Activated T-cell treated with anti-CD3 and anti-CD28 coated beads, Interleukin-2, amount 50 U/mL, for 24 hours (primary cell): ENCODE measurements around the gene HPN.
"Not testable (repeated sequence)": the region's sequence is repeated elsewhere in the genome, so short reads cannot be mapped to it uniquely, and the experiment has no call there.

Experiments used
- DNase-seq: peaks from one replicate; pipeline ENCODE4 v3.0.0-alpha.2; 2020
- H3K27ac Mint-ChIP-seq: 2 replicates; pipeline ENCODE4 v1.8.0; 2020; ENCODE audit warnings: mild to moderate bottlenecking, mixed read lengths
- H3K27me3 Mint-ChIP-seq: 2 replicates; pipeline ENCODE4 v1.8.0; 2020; ENCODE audit warnings: mixed read lengths
- H3K36me3 Mint-ChIP-seq: 2 replicates; pipeline ENCODE4 v1.8.0; 2020; ENCODE audit warnings: low read depth, mixed read lengths
- H3K4me1 Mint-ChIP-seq: 2 replicates; pipeline ENCODE4 v1.8.0; 2020; ENCODE audit warnings: low read depth, mixed read lengths
- H3K4me3 Mint-ChIP-seq: 2 replicates; pipeline ENCODE4 v1.8.0; 2020; ENCODE audit warnings: mild to moderate bottlenecking, moderate library complexity, mixed read lengths
- H3K9me3 Mint-ChIP-seq: 2 replicates; pipeline ENCODE4 v1.8.0; 2020; ENCODE audit warnings: mixed read lengths

HPN gene

DNA sequence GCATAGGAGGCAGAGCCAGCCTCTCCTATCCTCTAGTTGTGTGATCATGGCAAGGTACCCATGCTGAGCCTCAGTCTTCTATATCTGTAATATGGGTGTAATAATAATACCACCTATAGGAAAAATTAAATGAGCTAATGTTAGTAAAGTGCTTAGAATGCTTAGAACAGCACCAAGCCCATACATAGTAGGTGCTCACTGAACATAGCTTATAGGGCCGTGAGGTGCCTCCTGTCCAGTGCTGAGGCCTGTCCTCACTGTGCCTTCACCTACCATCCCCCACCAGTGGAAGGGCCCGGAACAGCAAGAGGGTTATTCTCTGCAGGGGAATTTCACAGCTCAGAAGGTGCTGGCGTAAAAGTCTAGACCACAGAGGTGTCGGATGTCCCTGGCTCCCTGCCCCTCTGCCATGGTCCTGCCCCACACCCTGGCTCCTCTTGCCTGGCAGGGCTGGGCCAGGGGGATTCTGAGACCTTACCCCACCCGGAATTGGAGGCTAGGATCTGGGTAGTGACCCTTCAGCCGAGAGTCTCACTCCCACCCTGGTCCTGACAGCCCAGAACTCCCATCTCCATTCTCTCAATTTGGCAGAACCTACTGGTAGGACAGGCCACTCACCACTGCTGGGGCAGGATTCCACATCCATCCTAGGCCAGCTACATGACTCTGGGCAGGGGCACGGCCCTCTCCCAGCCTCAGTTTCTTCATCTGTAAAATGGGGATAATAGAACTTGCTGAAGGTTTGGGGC is 13.5 kb upstream of the HPN start:
- Mint-ChIP-seq H3K36me3 (peaks cover 54% of the 10 kb centered on the region), H3K4me3 (no peak overlapping the region), H3K27ac (peak overlapping the region; percentile 2), H3K4me1 (peaks cover 10% of the 10 kb centered on the region), H3K9me3 (no peaks in the 10 kb centered on the region), H3K27me3 (peaks cover 20% of the 10 kb centered on the region)
- no peak for DNase-seq

DNA sequence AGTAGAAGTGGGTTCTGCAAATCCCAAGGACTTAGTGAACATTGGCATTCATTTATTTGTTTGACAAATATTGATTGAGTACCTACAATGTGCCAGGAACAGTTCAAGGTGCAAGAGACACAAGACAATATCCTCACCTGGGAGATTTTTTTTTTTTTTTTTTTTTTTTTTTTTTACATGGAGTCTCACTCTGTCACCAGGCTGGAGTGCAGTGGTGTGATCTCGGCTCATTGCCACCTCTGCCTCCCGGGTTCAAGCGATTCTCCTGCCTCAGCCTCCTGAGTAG is 13.0 kb upstream of the HPN start:
- not testable (repeated sequence) for H3K4me3 Mint-ChIP-seq, H3K9me3 Mint-ChIP-seq, DNase-seq, H3K27ac Mint-ChIP-seq
- Mint-ChIP-seq H3K36me3 (peaks cover 48% of the 10 kb centered on the region), H3K4me1 (peaks cover 10% of the 10 kb centered on the region), H3K27me3 (peaks cover 25% of the 10 kb centered on the region)

DNA sequence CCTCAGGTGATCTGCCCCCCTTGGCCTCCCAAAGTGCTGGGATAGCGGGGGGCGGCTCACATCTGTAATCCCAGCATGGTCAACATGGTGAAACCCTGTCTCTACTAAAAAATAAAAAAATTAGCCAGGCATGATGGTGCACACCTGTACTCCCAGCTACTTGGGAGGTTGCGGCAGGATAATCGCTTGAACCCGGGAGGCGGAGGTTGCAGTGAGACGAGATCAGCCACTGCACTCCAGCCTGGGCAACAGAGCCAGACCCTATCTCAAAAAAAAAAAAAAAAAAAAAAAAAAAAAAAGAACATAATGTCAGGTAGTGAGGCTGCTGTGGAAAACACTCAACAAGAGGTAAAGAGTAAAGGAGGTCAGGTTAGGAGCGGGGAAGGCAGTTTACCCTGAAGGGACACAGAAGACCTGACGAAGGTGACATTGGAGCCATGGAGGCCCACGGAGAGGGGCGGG is 12.2 kb upstream of the HPN start:
- Mint-ChIP-seq H3K4me1 (peaks cover 10% of the 10 kb centered on the region), H3K27me3 (peaks cover 25% of the 10 kb centered on the region), H3K27ac (peak overlapping the region; percentile 57), H3K36me3 (peaks cover 41% of the 10 kb centered on the region)
- not testable (repeated sequence) for DNase-seq, H3K9me3 Mint-ChIP-seq, H3K4me3 Mint-ChIP-seq

DNA sequence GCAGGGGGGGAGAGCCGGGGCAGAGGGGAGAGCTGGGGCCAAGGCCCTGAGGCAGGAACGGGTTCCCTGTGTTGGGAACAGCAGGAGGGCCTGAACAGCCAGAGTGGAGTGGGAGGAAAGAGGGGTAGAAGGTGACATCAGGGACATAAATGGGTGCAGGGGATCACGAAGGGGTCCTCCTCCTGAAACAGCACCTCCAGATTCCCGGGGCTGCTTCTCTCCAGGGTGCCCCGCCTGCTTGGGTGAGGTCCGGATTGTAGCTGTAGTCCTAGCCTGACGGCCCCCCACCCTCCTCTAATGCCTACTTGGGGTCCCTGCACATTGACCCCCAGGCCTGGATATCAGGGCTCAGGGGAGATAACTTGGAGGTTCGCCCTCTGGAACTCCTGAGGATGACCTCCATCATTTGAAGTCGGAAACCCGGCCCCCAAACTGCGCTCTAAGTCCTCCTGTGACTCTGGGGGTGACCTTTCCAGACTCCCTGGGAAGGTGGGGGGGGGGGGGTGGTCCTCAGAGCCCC is 11.7 kb upstream of the HPN start:
- no peak overlapping the region for H3K27ac Mint-ChIP-seq
- peaks cover 25% of the 10 kb centered on the region for H3K27me3 Mint-ChIP-seq
- H3K4me3 Mint-ChIP-seq: peak overlapping the region; percentile 35
- H3K4me1 Mint-ChIP-seq: peaks cover 10% of the 10 kb centered on the region
- peaks cover 36% of the 10 kb centered on the region for H3K36me3 Mint-ChIP-seq
- DNase-seq: no peak
- no peaks in the 10 kb centered on the region for H3K9me3 Mint-ChIP-seq

DNA sequence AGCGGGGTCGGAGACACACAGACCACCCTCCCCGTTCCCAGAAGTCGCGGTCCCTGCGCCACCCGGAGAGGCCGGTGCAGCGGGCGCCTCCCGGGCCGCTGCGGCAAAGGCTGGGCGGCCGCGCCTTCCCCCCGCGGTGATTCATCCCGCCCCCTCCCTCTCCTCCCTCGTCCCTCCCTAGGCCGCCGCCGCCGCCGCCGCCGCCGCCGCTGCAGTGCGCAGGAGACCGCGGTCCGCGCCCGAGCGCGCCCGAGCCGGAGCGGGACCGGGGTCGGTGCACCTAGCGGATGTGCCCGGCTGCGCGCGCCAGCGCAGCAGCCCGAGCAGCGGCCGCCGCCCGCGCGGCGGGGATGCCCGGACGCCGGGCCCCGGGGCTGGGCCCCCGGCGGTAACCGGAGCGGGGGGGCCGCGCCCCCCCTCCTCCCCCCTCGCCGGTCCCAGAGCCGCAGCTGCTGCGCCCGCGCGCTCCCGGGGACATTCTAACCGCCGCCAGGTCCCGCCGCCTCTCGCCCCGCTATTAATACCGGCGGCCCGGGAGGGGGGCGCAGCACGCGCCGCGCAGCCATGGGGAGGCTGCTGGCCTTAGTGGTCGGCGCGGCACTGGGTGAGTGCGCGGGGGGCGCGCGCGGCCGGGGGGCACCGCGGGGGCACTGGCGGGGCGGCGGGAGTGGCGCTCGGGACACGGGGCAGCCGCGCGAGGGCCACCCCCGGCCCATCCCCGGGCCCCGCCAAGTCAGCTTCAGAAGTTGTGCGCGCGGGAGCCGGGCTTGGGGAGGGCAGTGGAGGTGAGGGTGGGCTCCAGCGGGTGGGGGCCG is 11.1 kb upstream of the HPN start, which contains the start of gene SCN1B:
TSS of gene SCN1B (plus strand) at position 214 of the 815 bp plus-strand sequence. CDS start at position 565, 351 bp downstream.
- peak within 1 kb of the TSS; percentile 74 for H3K27ac Mint-ChIP-seq
- no peaks in the 10 kb centered on the region for H3K9me3 Mint-ChIP-seq
- H3K36me3 Mint-ChIP-seq: peaks cover 29% of the 10 kb centered on the region
- peak within 1 kb of the TSS; percentile 72 for H3K4me3 Mint-ChIP-seq
- H3K4me1 Mint-ChIP-seq: peaks cover 10% of the 10 kb centered on the region
- peaks cover 25% of the 10 kb centered on the region for H3K27me3 Mint-ChIP-seq
- DNase-seq: peak; percentile 82

DNA sequence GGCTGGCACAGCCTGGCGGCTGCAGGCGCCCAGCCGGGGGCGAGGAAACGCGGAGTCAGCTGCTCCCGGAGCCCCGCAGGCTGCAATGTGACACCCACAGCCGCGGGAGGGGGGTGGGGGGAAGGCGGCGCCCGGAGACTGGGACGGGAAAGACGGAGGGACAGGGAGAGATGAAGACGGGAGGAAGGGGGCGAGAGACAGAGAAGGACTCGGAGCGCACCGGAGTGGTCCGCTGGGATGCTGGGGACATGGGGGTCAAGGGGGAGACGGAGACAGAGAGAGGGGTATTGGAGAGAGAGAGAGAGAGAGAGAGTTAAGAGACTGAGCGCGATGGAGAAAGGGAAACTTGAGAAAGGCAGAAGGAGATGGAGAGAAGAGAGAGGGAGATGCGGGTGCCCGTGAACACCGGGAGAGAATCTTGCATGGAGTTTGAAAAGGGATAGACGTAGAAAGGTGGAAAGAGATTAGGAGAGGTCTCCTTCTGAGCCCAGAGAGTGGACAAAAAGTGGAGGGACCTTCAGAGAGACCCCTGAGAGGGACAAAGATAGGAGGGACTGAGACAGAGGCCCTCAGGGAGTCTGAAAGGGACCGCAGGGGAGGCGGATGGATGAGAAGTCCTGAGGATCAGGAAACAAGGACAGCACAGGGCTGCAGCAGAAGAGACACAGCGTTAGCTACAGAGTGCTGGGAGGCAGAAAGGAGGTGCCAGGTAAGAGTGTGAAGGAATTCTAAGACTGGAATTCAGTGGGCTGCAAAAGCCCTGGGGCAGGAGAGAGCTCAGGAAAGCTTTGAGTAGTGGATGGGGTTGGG is 10.2 kb upstream of the HPN start:
- Mint-ChIP-seq H3K4me1 (peaks cover 10% of the 10 kb centered on the region), H3K9me3 (no peaks in the 10 kb centered on the region), H3K36me3 (peaks cover 23% of the 10 kb centered on the region), H3K27ac (peak overlapping the region; percentile 74), H3K4me3 (peak overlapping the region; percentile 72), H3K27me3 (peaks cover 25% of the 10 kb centered on the region)
- DNase-seq: no peak

DNA sequence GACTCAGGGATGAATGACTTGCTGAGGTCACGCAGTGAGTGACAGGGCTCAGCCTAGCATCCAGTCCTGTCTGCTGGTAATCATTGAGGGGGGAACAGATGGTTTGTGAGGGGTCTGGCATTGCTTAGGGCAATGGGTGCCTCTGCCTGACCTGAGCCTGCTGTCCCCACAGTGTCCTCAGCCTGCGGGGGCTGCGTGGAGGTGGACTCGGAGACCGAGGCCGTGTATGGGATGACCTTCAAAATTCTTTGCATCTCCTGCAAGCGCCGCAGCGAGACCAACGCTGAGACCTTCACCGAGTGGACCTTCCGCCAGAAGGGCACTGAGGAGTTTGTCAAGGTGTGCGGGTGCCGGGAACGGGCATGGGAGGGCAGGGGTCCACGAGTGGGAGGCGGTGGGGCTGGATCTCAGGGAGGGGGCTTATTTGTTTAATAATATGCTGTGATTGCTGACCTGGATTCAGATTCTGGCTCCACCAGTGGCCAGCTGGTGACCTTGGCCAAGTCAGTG is 9.1 kb upstream of the HPN start:
- Mint-ChIP-seq H3K4me3 (no peak overlapping the region), H3K27ac (no peak overlapping the region), H3K36me3 (peaks cover 11% of the 10 kb centered on the region), H3K4me1 (peaks cover 10% of the 10 kb centered on the region), H3K9me3 (no peaks in the 10 kb centered on the region), H3K27me3 (peaks cover 25% of the 10 kb centered on the region)
- no peak for DNase-seq

DNA sequence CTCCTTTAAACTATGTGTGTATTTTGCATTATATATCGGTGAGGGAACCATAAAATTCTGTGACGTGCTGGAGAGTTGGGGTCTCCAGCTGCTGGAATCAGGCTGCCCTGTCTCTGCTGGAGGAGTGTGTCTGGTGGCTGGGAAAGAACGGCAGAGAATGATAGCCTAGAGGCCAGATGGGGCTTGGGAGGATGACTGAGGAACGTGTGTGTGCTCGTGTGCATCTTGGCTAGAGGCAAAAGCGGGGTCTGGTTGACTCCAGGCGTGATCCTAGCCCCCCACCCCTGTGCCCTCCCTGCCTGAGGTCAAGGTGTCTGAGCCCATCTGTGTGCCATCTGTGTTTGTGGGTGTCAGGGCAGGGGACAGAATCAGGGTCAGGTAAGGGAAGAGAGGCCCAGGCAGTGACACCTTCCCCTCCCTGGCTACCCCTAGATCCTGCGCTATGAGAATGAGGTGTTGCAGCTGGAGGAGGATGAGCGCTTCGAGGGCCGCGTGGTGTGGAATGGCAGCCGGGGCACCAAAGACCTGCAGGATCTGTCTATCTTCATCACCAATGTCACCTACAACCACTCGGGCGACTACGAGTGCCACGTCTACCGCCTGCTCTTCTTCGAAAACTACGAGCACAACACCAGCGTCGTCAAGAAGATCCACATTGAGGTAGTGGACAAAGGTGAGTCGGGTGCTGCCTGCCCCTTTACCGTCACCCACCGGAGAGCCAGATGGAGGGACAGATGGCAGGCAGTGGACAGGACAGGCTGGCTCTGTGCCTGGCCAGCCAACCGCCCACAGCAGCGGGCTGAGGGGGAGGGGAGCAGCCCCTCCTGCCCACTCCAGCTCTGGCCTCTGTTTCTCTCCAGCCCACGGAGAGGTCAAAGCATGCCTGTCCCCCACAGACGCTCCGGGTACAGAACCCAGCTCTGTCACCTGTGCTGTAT is 8.2 kb upstream of the HPN start:
- peaks cover 9% of the 10 kb centered on the region for H3K4me1 Mint-ChIP-seq
- H3K4me3 Mint-ChIP-seq: no peak overlapping the region
- no peaks in the 10 kb centered on the region for H3K9me3 Mint-ChIP-seq

DNA sequence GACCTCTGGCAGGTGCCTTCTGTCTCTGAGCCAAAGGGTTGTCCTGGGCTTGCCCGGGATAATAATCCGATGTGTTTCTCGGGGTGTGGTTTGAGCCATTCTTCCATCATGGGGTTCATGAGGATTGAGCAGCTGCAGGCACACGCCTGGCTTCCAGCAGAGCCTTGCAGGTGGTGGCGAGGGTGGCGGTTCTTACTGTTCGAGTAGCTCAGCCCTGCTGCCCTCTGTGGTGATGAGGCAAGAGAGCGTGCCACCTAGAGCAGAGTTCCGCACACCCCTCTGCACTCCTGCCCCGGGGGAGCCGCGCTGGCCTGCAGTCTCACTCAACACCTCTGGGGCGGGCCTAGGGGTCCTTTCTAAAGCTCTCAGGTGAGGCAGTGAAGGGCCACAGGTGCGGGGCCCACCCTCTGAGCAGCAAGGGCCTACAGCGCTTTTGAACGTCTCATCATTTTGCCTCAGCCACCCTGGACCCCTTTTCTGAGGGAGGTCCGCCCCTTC is 7.5 kb upstream of the HPN start:
- H3K27me3 Mint-ChIP-seq: peaks cover 25% of the 10 kb centered on the region
- H3K27ac Mint-ChIP-seq: no peak overlapping the region
- H3K4me3 Mint-ChIP-seq: no peak overlapping the region
- no peak for DNase-seq
- H3K36me3 Mint-ChIP-seq: no peaks in the 10 kb centered on the region
- no peaks in the 10 kb centered on the region for H3K9me3 Mint-ChIP-seq
- peaks cover 8% of the 10 kb centered on the region for H3K4me1 Mint-ChIP-seq

More for the DNA sequence above, 8.2 kb upstream of the HPN start:
- peak overlapping the region; percentile 8 for H3K27ac Mint-ChIP-seq
- H3K27me3 Mint-ChIP-seq: peaks cover 25% of the 10 kb centered on the region
- no peak for DNase-seq
- peaks cover 2% of the 10 kb centered on the region for H3K36me3 Mint-ChIP-seq

DNA sequence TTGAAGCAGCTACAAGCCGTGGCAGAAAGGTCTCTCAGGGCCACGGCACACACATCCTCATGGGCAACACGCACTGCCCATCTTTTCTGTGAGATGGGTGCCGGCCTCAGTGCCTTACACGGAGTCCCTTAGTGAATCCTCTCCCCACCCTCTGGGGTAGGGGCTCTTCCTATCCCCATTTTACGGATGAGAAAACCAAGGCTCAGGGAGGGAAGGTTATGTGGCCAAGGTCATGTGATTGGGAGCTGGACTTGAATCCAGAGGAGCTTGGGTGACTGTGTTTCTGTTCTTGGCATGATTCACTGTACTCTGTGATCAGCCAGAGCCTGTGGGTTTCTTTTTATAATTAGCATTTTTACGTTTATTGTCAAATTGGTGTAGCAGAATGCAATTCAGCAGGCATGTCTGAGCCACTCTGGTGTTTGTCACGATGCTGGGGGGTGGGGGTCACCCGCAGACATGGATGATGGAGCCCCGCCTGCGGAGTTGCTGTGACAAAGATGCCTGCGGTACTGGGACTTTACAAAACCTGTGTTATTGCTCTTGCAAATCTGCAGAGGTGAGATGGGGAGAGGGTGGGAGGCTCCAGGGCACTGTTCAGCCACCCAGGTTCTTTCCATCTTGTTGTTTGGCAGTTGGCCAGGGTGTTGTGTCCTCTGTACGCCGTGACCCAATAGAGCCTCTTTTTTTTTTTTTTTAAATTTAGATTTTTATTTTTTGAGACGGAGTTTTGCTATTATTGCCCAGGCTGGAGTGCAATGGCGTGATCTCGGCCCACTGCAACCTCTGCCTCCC is 6.7 kb upstream of the HPN start:
- H3K27ac Mint-ChIP-seq: no peak overlapping the region
- no peak for DNase-seq
- no peaks in the 10 kb centered on the region for H3K9me3 Mint-ChIP-seq
- no peak overlapping the region for H3K4me3 Mint-ChIP-seq
- H3K4me1 Mint-ChIP-seq: peaks cover 8% of the 10 kb centered on the region
- no peaks in the 10 kb centered on the region for H3K36me3 Mint-ChIP-seq
- H3K27me3 Mint-ChIP-seq: peaks cover 25% of the 10 kb centered on the region

DNA sequence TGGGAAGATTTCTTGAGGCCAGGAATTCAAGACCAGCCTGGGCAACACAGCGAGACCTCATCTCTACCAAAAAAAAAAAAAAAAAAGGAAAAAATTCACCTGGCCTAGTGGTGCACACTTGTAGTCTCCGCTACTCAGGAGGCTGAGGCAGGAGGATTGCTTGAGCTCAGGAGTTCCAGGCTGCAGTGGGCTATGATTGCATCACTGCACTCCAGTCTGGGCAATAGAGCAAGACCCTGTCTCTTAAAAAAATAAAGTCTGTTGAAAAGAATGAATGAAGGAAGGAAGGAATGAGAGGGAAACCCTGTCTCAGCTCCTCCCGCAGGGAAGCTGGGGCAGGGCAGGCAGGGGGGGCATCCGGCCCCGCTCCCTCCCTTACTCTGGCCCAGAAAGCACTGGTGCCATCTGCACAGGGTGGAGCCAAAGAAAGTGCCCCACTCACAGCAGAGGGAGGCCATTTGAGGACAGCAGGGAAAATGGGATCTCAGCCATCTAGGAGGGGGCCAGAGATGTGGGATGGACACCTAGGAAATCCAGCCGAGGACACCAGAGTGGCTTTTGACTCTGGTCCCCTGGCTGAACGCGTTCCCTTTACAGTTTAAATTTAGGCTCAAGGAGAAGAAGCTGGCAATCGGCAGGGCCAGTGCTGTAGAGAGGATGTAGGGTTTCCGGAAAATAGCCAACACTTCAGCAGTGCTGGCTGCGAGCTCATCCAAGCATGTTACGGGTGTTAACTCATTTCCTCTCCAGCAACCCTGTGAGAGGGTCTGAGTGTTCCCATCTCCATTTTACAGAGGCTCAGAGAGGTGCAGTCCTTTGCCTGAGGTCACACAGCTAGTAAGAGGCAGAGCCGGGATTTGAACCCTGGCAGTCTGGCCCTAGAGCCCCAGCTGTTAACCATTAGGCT is 3.6 kb upstream of the HPN start:
- DNase-seq: no peak
- Mint-ChIP-seq H3K4me3 (no peak overlapping the region), H3K36me3 (no peaks in the 10 kb centered on the region), H3K9me3 (no peaks in the 10 kb centered on the region), H3K4me1 (peaks cover 18% of the 10 kb centered on the region), H3K27me3 (peaks cover 15% of the 10 kb centered on the region), H3K27ac (no peak overlapping the region)
